ENCODE data around the gene MAML3.
A peak's percentile ranks its signal among the peaks of the same experiment; 100 is the strongest.

The MAML3 gene

GRCh38 chr4:139738846-139739613, 415.0 kb downstream of the MAML3 start:
- DNase-seq: no peak

- no peak for DNase-seq
These were observed 417.3 kb downstream of the MAML3 start for GRCh38 chr4:139736661-139737060.

GRCh38 chr4:139736274-139736660, 417.7 kb downstream of the MAML3 start:
- no peak for DNase-seq

- peak; percentile 73 for DNase-seq
These were observed 418.4 kb downstream of the MAML3 start for GRCh38 chr4:139735381-139736273.

DNA sequence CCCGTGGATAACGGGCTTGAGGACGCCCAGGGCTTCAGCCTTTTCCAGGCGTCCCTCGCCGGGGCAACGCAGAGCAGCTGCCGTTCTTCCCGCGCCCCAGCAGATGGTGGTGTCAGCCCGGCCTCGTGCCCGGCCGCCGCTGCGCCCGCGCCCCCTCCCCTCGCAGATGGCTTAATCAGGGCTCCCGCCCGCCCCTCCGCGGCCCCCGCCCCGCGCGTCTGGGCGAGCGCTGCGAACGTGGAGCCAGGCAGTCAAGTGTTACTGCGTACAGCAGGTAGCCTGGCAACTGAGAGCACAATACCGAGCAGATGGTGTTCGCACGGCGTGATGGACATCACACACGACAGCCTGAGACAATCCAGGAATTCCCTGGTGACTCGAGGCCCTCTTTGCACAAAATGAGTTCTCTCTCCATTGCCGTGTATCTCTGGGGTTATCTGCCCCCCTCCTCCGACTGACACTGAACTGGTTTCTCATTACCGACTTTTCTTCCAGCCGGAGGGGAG, 419.1 kb downstream of the MAML3 start:
- peak; percentile 95 for DNase-seq

- DNase-seq: no peak
These were observed 419.6 kb downstream of the MAML3 start for GRCh38 chr4:139734201-139734874.

DNA sequence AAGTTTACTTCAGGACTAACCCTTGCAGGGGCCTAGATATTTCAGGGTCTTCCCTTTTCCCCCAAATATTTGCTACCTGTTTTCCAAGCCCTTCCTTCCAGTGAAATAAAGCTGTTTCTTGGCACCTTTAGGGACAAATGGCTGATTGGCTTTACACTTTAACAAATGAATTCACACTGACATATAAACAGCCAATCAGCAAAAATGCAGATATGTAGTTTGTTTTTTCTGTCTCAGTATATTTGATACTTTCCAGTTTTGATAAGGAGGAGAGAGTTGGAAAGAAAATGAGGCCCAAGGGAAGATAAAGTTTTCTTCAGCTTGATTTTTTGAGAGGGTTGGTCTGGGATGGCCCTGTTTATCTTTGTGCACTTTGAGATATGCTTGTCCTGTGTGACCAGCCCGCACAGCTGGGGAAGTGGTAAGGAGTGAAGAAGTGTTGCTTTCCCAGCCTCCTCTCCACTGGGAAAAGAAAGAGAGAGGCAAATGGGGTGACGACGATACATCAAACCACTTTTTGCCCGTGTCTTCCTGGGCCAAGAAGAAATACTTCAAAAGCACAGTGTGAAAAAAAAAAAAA, 420.9 kb downstream of the MAML3 start:
- DNase-seq: no peak

DNA sequence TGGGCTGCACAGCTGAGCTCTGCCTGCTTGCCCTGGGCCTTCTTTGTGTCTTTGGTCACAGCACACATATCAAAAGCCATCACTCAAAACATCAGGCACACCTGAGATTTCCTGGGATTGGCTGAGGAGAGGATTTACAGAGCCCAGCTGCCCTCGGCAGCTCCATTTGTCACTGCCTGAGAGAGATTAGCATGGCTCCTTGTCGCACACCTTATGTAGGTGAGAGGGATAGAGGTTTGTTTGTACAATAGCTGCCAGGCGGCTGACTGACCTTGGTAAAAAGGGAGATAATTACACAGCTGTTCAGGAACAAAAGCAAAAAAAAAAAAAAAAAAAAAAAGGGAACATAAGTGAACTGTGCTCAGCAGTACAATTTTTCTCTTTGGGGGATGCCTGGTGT, 425.1 kb downstream of the MAML3 start:
- DNase-seq: no peak

DNA sequence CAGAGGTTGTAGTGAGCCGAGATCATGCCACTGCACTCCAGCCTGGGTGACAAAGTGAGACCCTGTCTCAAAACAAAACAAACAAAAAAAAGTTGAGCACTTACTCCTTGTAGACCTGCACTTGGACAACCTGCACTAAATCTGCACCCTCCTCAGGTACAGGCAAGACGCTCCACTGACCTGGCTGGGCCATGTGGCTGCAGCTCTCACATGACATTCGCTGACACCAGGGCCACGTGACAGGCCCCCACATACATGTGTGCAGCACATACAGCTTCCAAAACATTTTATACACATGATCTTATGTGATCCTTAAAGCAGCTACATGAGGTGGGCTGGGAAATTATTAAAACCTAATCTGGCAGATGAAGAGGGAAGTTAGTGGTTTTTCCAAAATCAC, 425.8 kb downstream of the MAML3 start:
- DNase-seq: no peak

DNA sequence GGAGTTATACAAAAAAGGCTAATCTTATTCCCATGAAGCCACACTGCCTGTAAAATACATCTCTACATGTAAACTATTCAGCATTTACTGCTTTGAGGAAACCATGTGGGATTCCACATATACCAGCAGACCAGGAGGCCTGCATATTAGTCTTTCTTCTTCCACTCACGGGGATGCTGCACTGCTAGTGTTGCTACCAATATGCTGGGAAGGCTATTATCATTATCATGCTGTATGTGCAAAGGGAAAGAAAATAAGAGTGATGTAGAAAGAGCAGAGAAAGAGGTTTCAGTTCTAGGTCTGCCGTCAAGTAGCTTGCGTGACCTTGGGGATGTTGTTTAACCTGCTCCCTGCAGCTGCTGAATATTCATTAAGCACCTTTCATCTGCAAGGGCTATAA, 427.4 kb downstream of the MAML3 start:
- DNase-seq: no peak

GRCh38 chr4:139725236-139725635, 428.7 kb downstream of the MAML3 start:
- no peak for DNase-seq

- DNase-seq: no peak
These were observed 432.2 kb downstream of the MAML3 start for GRCh38 chr4:139721789-139722188.

DNA sequence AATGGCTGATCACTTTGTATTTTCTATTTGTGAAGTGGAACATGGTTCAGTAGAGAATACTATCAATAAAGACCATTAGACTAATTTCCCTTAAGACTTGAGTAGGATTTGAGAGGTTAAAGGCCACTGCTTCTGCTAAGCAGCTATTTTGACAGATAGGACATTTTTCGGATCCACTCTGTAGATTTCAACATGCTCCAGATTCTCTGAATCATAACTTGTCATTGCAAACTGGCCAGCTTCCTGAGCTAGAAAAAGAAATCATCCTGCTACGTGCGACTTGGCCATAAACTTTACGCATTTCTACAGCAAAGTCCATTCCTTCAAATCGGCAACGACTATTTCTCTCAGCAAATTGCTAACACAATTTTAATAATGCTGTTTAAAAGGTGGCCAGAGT, 433.2 kb downstream of the MAML3 start:
- DNase-seq: no peak

GRCh38 chr4:139719381-139720101, 434.4 kb downstream of the MAML3 start:
- DNase-seq: no peak

GRCh38 chr4:139718833-139719232, 435.2 kb downstream of the MAML3 start:
- DNase-seq: no peak

GRCh38 chr4:139718358-139718757, 435.6 kb downstream of the MAML3 start:
- DNase-seq: no peak

DNA sequence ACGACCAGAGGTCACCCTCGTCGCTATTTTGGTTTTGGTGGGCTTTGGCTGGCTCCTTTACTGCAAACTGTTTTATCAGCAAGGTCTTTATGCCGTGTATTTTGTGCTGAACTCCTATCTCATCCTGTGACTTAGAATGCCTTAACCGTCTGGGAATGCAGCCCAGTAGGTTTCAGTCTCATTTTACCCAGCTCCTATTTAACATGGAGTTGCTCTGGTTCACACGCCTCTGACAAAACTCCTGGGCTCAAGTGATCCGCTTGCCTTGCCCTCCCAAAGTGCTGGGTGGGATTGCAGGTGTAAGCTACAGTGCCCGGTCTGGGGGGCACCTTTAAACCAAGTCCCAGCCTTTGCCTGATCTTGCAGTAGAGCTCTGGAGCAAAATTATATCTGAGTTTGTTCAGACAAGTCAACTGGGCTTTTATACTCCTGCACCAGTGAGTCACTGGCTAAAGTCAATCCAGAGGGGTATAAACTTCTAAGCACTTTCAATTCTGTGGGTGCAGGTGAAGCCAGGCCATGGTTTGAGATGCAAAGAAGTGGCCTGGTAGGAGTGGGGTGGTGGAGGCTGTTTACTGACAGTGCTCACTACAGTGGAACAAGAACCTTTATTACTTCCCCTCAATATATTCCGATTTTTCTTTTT, 438.1 kb downstream of the MAML3 start:
- no peak for DNase-seq

- no peak for DNase-seq
These were observed 441.1 kb downstream of the MAML3 start for GRCh38 chr4:139712882-139713281.

GRCh38 chr4:139711461-139711860, 442.5 kb downstream of the MAML3 start:
- no peak for DNase-seq

- no peak for DNase-seq
These were observed 443.9 kb downstream of the MAML3 start for GRCh38 chr4:139710073-139710472.

DNA sequence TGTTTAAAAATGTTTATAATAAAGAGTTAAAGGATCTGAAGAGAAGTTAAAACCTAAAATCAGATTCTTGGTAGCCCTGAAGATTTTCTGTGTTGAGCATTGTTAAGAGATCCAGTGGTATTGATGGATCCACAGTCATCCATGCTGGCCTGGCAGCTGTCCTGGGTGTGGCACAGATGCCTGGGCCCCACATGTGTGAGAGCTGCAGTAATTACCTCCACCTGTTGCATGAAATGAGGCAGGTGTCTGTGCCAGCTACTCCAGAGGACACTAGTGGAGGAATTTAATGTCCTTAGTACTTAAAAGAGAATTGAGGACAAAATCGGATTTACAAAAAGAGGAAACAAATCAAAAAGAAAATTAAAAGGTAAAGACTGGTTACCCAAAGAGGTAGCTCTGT, 444.3 kb downstream of the MAML3 start:
- DNase-seq: no peak
